HepG2 (cell line): ENCODE data around the gene ACBD5. TPM values are rescaled to one million over a fixed set of nuclear protein-coding genes. Genes with fewer than 3 reads are reported as not detected.
A peak's percentile ranks its signal among the peaks of the same experiment; 100 is the strongest.

Source experiments
- ATAC-seq: fragments of 200-7000 bp; cut with Tn5 transposase; 3 replicates; pipeline ENCODE4 v1.9.1; 2020; ENCODE audit warnings: mild to moderate bottlenecking, moderate library complexity
- Bru-seq: library from RNA; stranded (reverse); fragments of 400-500 nt; gene quantifications from one replicate; lab custom pipeline; 2021; lab: Mats Ljungman, UMichigan
- BruChase-seq, 2 experiments: library from RNA; stranded (reverse); fragments of 400-500 nt; gene quantifications; one replicate each; lab custom pipeline; 2021; lab: Mats Ljungman, UMichigan
- BruUV-seq: library from RNA; stranded (reverse); fragments of 400-500 nt; replicated peaks from 2 replicates; lab custom pipeline; 2021; lab: Mats Ljungman, UMichigan
- CTCF ChIA-PET: fragments of 300-600 bp; formaldehyde crosslinking; extraction: SDS; loops from one replicate; lab custom pipeline; 2021; ENCODE audit warnings: low total read pairs, inconsistent platforms, low intra/inter-chr PET ratio; lab: Yijun Ruan, JAX
- POLR2A ChIA-PET: fragments of 350-600 bp; sonication (Branson Sonifier 250); formaldehyde crosslinking; loops from one replicate; lab custom pipeline; 2020; ENCODE audit warnings: antibody characterized with exemption, inconsistent platforms; lab: Yijun Ruan, JAX
- DNase-seq: peaks from one replicate; pipeline ENCODE4 v3.0.0-alpha.2; 2015; ENCODE audit warnings: low spot score
- FAIRE-seq: peaks from 3 replicates; lab custom pipeline; 2011; peaks lifted over from hg19 to GRCh38; lab: Jason Lieb, UNC
- H2AFZ ChIP-seq: one replicate; pipeline ENCODE4 v1.6.1; 2011; ENCODE audit warnings: low read length, inconsistent platforms
- H3K27ac ChIP-seq: fragments of 300-600 bp; 3 replicates; pipeline ENCODE4 v1.8.0; 2011; ENCODE audit warnings: mixed run types, mild to moderate bottlenecking, mixed read lengths, low read length, inconsistent platforms; ENCODE audit not compliant: insufficient read depth; ENCODE audit errors: extremely low read length
- H3K27me3 ChIP-seq, 2 experiments: fragments of 200-600 bp in 1 of 2; 2 replicates in 1 of 2; 3 replicates in 1 of 2; pipeline versions ENCODE4 v1.6.0 to v1.8.0; 2011; ENCODE audit warnings: low read length in 2 of 2, mild to moderate bottlenecking in 2 of 2, moderate library complexity in 2 of 2, inconsistent platforms in 1 of 2; ENCODE audit not compliant: insufficient read depth in 2 of 2, control insufficient read depth in 1 of 2
- H3K36me3 ChIP-seq, 2 experiments: fragments of 200-600 bp in 1 of 2; replicated peaks in 1 of 2; 2 replicates in 1 of 2; 3 replicates in 1 of 2; pipeline versions ENCODE4 v1.5.1 to v1.8.0; 2011; ENCODE audit warnings: low read length in 2 of 2, inconsistent platforms in 1 of 2; ENCODE audit not compliant: insufficient read depth in 2 of 2, control insufficient read depth in 1 of 2
- H3K4me1 ChIP-seq: 2 replicates; pipeline ENCODE4 v1.5.1; 2012; ENCODE audit warnings: low read length, inconsistent platforms; ENCODE audit not compliant: insufficient read depth
- H3K4me2 ChIP-seq: 2 replicates; pipeline ENCODE4 v1.6.0; 2011; ENCODE audit warnings: low read depth, low read length, inconsistent platforms
- H3K4me3 ChIP-seq, 3 experiments: fragments of 200-600 bp in 1 of 3; sonication (generic), shearing (Covaris generic) in 1 of 3; replicated peaks in 1 of 3; 2 replicates each; pipeline ENCODE4 v1.5.1; 2011 to 2016; ENCODE audit warnings: low read length in 3 of 3, inconsistent platforms in 2 of 3, low read depth in 2 of 3, mild to moderate bottlenecking in 2 of 3, control low read depth in 1 of 3, mixed read lengths in 1 of 3; ENCODE audit not compliant: insufficient read depth in 1 of 3
- H3K79me2 ChIP-seq: one replicate; pipeline ENCODE4 v1.6.1; 2011; ENCODE audit warnings: low read length, inconsistent platforms; ENCODE audit not compliant: insufficient read depth
- H3K9ac ChIP-seq: 2 replicates; pipeline ENCODE4 v1.6.0; 2011; ENCODE audit warnings: mild to moderate bottlenecking, low read depth, low read length, inconsistent platforms; ENCODE audit not compliant: insufficient read depth
- H3K9me3 ChIP-seq: 2 replicates; pipeline ENCODE4 v1.5.1; 2012; ENCODE audit warnings: mild to moderate bottlenecking, low read length
- H4K20me1 ChIP-seq: 2 replicates; pipeline ENCODE4 v1.6.0; 2011; ENCODE audit warnings: inconsistent platforms, mild to moderate bottlenecking, low read length, moderate library complexity; ENCODE audit not compliant: insufficient read depth
- E2F5 ChIP-seq: sonication (generic); formaldehyde crosslinking; conservative IDR thresholded peaks from 2 replicates; pipeline ENCODE4 v1.4.0; 2020; ENCODE audit warnings: missing genetic modification reagents
- FOXP1 ChIP-seq, 2 experiments: fragments of 450-650 bp in 1 of 2; IDR thresholded peaks; 2 replicates each; pipeline ENCODE4 v1.6.1; 2017 to 2018; ENCODE audit warnings: antibody characterized with exemption in 1 of 2
- IKZF5 ChIP-seq: IDR thresholded peaks from 2 replicates; pipeline ENCODE4 v1.6.1; 2018; ENCODE audit warnings: missing genetic modification reagents, mild to moderate bottlenecking, missing compliant biosample characterization
- KLF12 ChIP-seq: sonication (generic); formaldehyde crosslinking; IDR thresholded peaks from 2 replicates; pipeline ENCODE4 v1.4.0; 2020; ENCODE audit warnings: missing genetic modification reagents, borderline replicate concordance
- NFRKB ChIP-seq: fragments of 450-650 bp; IDR thresholded peaks from 2 replicates; pipeline ENCODE4 v1.6.1; 2017
- UBTF ChIP-seq: sonication (generic); formaldehyde crosslinking; IDR thresholded peaks from 2 replicates; pipeline ENCODE4 v1.4.0; 2020; ENCODE audit warnings: mild to moderate bottlenecking, missing genetic modification reagents
- XRCC5 ChIP-seq: fragments of 200-400 bp; formaldehyde crosslinking; optimal IDR thresholded peaks from 2 replicates; pipeline ENCODE3; 2017; ENCODE audit warnings: mild to moderate bottlenecking, low read length
- ZC3H13 ChIP-seq: sonication (generic); formaldehyde crosslinking; IDR thresholded peaks from 2 replicates; pipeline ENCODE4 v1.8.1; 2023; ENCODE audit warnings: mild to moderate bottlenecking, missing genetic modification reagents, moderate library complexity
- ZMYM3 ChIP-seq: sonication (generic); formaldehyde crosslinking; IDR thresholded peaks from 2 replicates; pipeline ENCODE4 v1.5.1; 2020; ENCODE audit warnings: mild to moderate bottlenecking, missing genetic modification reagents
- ZNF333 ChIP-seq: sonication (generic); formaldehyde crosslinking; IDR thresholded peaks from 2 replicates; pipeline ENCODE4 v1.4.0; 2020; ENCODE audit warnings: mild to moderate bottlenecking, missing genetic modification reagents, borderline replicate concordance
- ZNF34 ChIP-seq: sonication (generic); formaldehyde crosslinking; IDR thresholded peaks from 2 replicates; pipeline ENCODE4 v1.4.0; 2020; ENCODE audit warnings: mild to moderate bottlenecking, missing genetic modification reagents, borderline replicate concordance
- ZNF441 ChIP-seq: sonication (generic); formaldehyde crosslinking; IDR thresholded peaks from 2 replicates; pipeline ENCODE4 v1.7.0; 2021; ENCODE audit warnings: missing genetic modification reagents, borderline replicate concordance
- WGBS: methylation state at CpG from one replicate; pipeline ENCODE4 v1.1.6; 2017; ENCODE audit warnings: low lambda C conversion rate; 5-methylcytosine and 5-hydroxymethylcytosine counted together
- in situ Hi-C: cut with HindIII; loops from 2 replicates; pipeline ENCODE4 v1.10.0; 2017; ENCODE audit warnings: low pct_unique_long_range_greater_than_20kb; ENCODE audit not compliant: extremely low pct_ligation_motif_present
- intact Hi-C: fragments of 100-400 bp; cut with micrococcal nuclease; formaldehyde crosslinking; loops from one replicate; pipeline ENCODE4 v1.10.0; 2022; ENCODE audit not compliant: unreplicated experiment
- long read RNA-seq, 2 experiments: library from RNA in 1 of 2; library from polyadenylated mRNA in 1 of 2; stranded (forward) in 1 of 2; unstranded in 1 of 2; transcript quantifications; one replicate each; pipeline ENCODE4 v2.0.0, GENCODE V29; 2019 to 2022
- polyA minus RNA-seq, 3 experiments: library from RNA; depleted of rRNA, polyadenylated mRNA; stranded (reverse); fragments of >200 nt; gene quantifications; 2 replicates each; pipeline ENCODE4 v1.2.3, GENCODE V29; 2011; ENCODE audit warnings: low replicate concordance in 1 of 3
- polyA plus RNA-seq, 8 experiments: library from polyadenylated mRNA; depleted of rRNA in 3 of 8; stranded (reverse) in 7 of 8; unstranded in 1 of 8; fragments of >200 nt; fragmentation: Illumina TruSeq in 4 of 8; extraction: Trizol in 4 of 8; gene quantifications; 2 replicates each; pipeline versions ENCODE4 v1.2.1 to v1.2.3, GENCODE V29; 2011 to 2016; ENCODE audit warnings: low read depth in 4 of 8, missing spikeins in 1 of 8, mixed read lengths in 1 of 8; ENCODE audit not compliant: insufficient read depth in 1 of 8
- total RNA-seq, 5 experiments: library from RNA; depleted of rRNA; stranded (reverse); fragments of >200 nt; fragmentation: Illumina TruSeq; extraction: Trizol; gene quantifications; 2 replicates each; pipeline ENCODE4 v1.2.3, GENCODE V29; 2016; ENCODE audit warnings: low read depth in 1 of 5

The ACBD5 gene
- total RNA-seq (2016; rRNA removed; fragmentation: Illumina TruSeq; extraction: Trizol) (14.8 and 21.4 TPM in 2 replicates), polyA plus RNA-seq (2011; rRNA removed) (9.1 and 10.3 TPM in 2 replicates), polyA minus RNA-seq (2011; rRNA and poly(A)+ RNA removed; ENCODE audit: low replicate concordance) (4.6 and 10.7 TPM in 2 replicates), Bru-seq, nascent RNA (percentile 59 among the genes with signal in this experiment), BruChase-seq, experiment 1, labeled RNA remaining after a 6-hour chase (percentile 71 among the genes with signal in this experiment), BruChase-seq, experiment 2, labeled RNA remaining after a 2-hour chase (percentile 64 among the genes with signal in this experiment)
- total RNA-seq (2016; cell fraction: cytosol; rRNA removed; fragmentation: Illumina TruSeq; extraction: Trizol; ENCODE audit: low read depth), result 1.5 and 1.9 TPM in 2 replicates
- 14.2 and 19.3 TPM in 2 replicates for total RNA-seq (2016; cell fraction: insoluble cytoplasmic fraction; rRNA removed; fragmentation: Illumina TruSeq; extraction: Trizol)
- 6.0 and 6.5 TPM in 2 replicates for total RNA-seq (2016; cell fraction: membrane; rRNA removed; fragmentation: Illumina TruSeq; extraction: Trizol)
- total RNA-seq (2016; cell fraction: nucleus; rRNA removed; fragmentation: Illumina TruSeq; extraction: Trizol), result 9.3 and 12.6 TPM in 2 replicates
- 5.0 and 7.1 TPM in 2 replicates for polyA plus RNA-seq (2011; cell fraction: cytosol; rRNA removed)
- 4.6 and 5.0 TPM in 2 replicates for polyA plus RNA-seq (2011; cell fraction: nucleus; rRNA removed)
- 12.0 and 15.3 TPM in 2 replicates for polyA plus RNA-seq (2012)
- 0.67 and 0.87 TPM in 2 replicates for polyA plus RNA-seq (2016; cell fraction: cytosol; fragmentation: Illumina TruSeq; extraction: Trizol; ENCODE audit: low read depth)
- 12.6 and 14.1 TPM in 2 replicates for polyA plus RNA-seq (2016; cell fraction: insoluble cytoplasmic fraction; fragmentation: Illumina TruSeq; extraction: Trizol; ENCODE audit: low read depth)
- 2.3 and 2.7 TPM in 2 replicates for polyA plus RNA-seq (2016; cell fraction: membrane; fragmentation: Illumina TruSeq; extraction: Trizol; ENCODE audit: low read depth)
- polyA plus RNA-seq (2016; cell fraction: nucleus; fragmentation: Illumina TruSeq; extraction: Trizol; ENCODE audit: insufficient read depth, low read depth), result 11.3 and 11.8 TPM in 2 replicates
- 8.6 and 10.7 TPM in 2 replicates for polyA minus RNA-seq (2011; cell fraction: cytosol; rRNA and poly(A)+ RNA removed)
- polyA minus RNA-seq (2011; cell fraction: nucleus; rRNA and poly(A)+ RNA removed), result 13.4 and 13.8 TPM in 2 replicates
- long read RNA-seq, experiment 1, full-length matches to known transcripts, result 4 of 16 reads
- long read RNA-seq, experiment 1, partial matches to known transcripts, result 5 of 16 reads
- long read RNA-seq, experiment 1, other reads (novel, unspliced or antisense), result 7 of 16 reads
- long read RNA-seq, experiment 2, full-length matches to known transcripts, result 1 of 11 reads
- long read RNA-seq, experiment 2, partial matches to known transcripts, result 0 of 11 reads
- long read RNA-seq, experiment 2, other reads (novel, unspliced or antisense), result 10 of 11 reads

GRCh38 chr10:27240212-27241009, at the start of gene ACBD5:
Gene ACBD5, minus strand, starts transcription at chr10:27240797. Its CDS starts 109 bp downstream, at chr10:27240688.
- intact Hi-C loops (loop anchor here (10.0 kb wide), 1 partner anchor 264 kb away; the partner anchor contains the start of gene RAB18), in situ Hi-C loops (no loop called here)
- DNase-seq (peak; percentile 81), FAIRE-seq (no peak), ATAC-seq (peak; percentile 83)
- Histone ChIP-seq H3K27ac (peak within 1 kb of the TSS; percentile 97), H3K9ac (peak within 1 kb of the TSS; percentile 83), H3K9me3 (no peaks in the 10 kb centered on the region), H3K79me2 (peaks cover 16% of the 10 kb centered on the region), H3K27me3 (no peaks in the 10 kb centered on the region), H4K20me1 (no peaks in the 10 kb centered on the region), H3K4me2 (peak within 1 kb of the TSS; percentile 87), H3K36me3 (no peaks in the 10 kb centered on the region), H2AFZ (no peak within 1 kb of the TSS), H3K4me1 (peaks cover 30% of the 10 kb centered on the region), H3K4me3 (peak within 1 kb of the TSS; percentile 86 to 95 (median 92))
- WGBS, result 4% methylated on average over 5 of the region's 64 CpGs
- TSS peak; percentile 40 for BruUV-seq
- ChIA-PET POLR2A (interaction anchor here (0.8 to 1.6 kb wide), 4 partner anchors 24 to 511 kb away, joined by 3 to 9 read pairs (median 4); partner anchors contain the start of genes RAB18 and YME1L1), CTCF (no interaction called here)
- TF ChIP-seq XRCC5, result peak; percentile 50
- TF ChIP-seq ZNF333 (CRISPR knock-in tag), result peak; percentile 78; the same call in 1 of the 2 replicates
- TF ChIP-seq ZC3H13 (CRISPR knock-in tag), result no peak
- peak; percentile 92 for TF ChIP-seq KLF12 (CRISPR knock-in tag)
- 0 out of 2 replicates have a peak, but pooled peaks have one; percentile 28 for TF ChIP-seq ZMYM3
- TF ChIP-seq FOXP1 (IDR thresholded peaks at IDR 0.05), result no peak
- TF ChIP-seq FOXP1 (CRISPR knock-in tag; IDR thresholded peaks at IDR 0.05), result no peak
- TF ChIP-seq ZNF34 (CRISPR knock-in tag), result no peak
- peak; percentile 54; the same call in 1 of the 2 replicates for TF ChIP-seq IKZF5
- TF ChIP-seq UBTF (CRISPR knock-in tag), result peak; percentile 88
- TF ChIP-seq E2F5 (CRISPR knock-in tag), result peak; percentile 28; the same call in 1 of the 2 replicates
- no peak for TF ChIP-seq NFRKB
- peak; percentile 75; the same call in 1 of the 2 replicates for TF ChIP-seq ZNF441 (CRISPR knock-in tag)
